ENCODE data around the gene OR1E2.

- TF ChIP-seq CTCF (IDR thresholded peaks at IDR 0.05; ENCODE audit: low read depth, low read length) = no peak
- no peak for TF ChIP-seq POLR2A (IDR thresholded peaks at IDR 0.05; ENCODE audit: extremely low read depth, insufficient read length)
Observed at GRCh38 chr17:3411070-3411469, 22.6 kb downstream of the OR1E2 start, which contains the start of gene OR3A3.
